ENCODE results near the gene NR6A1. TPM values are rescaled to one million over a fixed set of nuclear protein-coding genes. Genes with fewer than 3 reads are reported as not detected.
A peak's percentile ranks its signal among the peaks of the same experiment; 100 is the strongest.

Gene NR6A1
- total and polyA plus RNA-seq, 2 of the 13 experiments (the other 11 are each of a cell fraction or from before 2014, with no cell fraction given), result 28.1 to 31.5 TPM

DNA sequence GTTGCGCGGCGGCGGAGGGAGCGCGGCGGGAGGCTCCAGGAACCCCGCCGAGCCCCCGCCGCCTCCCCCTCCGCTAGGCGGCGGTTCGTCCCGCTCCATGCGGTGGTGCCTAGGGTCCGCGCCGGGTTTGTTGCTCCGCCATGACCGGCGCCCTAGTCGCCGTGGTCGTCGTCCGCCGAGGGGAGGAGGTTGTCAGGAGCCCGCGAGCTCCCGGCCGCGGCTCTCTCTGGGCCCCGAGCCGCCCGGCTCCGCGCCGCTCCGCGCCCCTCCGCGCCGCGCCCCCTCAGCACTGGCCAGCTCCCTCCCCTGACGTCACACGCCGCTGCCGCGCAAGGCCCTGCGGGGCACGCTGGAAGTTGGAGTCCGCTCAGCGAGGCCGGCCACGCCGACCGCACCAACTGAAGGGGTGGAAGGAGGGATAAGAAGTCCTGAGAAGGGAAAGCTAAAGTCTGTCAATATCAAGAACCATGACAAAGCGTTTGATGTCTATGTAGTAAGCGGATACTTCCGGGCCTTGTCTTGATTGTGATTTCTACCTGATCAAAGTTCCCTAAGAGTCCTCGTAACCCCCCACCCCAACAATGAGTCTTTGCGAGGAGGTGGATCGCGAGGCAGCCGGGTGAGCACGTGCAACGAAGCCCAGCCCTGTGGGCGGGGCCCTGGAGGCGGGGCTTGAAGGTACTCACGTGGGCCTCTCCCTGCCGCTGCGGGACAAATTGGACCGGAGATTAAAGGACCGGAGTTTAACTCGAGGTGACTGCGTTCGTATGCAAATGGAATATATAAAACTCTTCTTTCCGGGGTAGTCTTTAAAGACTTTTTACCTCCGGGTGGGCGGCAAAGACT is at the start of gene NR6A1 (continued):
- TF ChIP-seq CHD2 (IDR thresholded peaks at IDR 0.05; ENCODE audit: low read depth, low read length) (0 out of 2 replicates have a peak, but pooled peaks have one; percentile 61), SIX4 (CRISPR knock-in tag; IDR thresholded peaks at IDR 0.05) (no peak), ZNF530 (CRISPR knock-in tag; IDR thresholded peaks at IDR 0.05; ENCODE audit: low read depth) (no peak), ZNF382 (CRISPR knock-in tag; IDR thresholded peaks at IDR 0.05; ENCODE audit: borderline replicate concordance) (no peak), WIZ (CRISPR knock-in tag; IDR thresholded peaks at IDR 0.05) (no peak), MAF1 (CRISPR knock-in tag; IDR thresholded peaks at IDR 0.05; ENCODE audit: borderline replicate concordance) (no peak), POLR2AphosphoS5 (IDR thresholded peaks at IDR 0.05; ENCODE audit: low read depth, low read length) (peak; percentile 23; the same call in 1 of the 2 replicates), ZBTB7B (CRISPR knock-in tag; IDR thresholded peaks at IDR 0.05) (no peak), ZNF614 (CRISPR knock-in tag; IDR thresholded peaks at IDR 0.05; ENCODE audit: borderline replicate concordance) (no peak), FOXM1 (CRISPR knock-in tag; IDR thresholded peaks at IDR 0.05) (no peak), GTF2F1 (IDR thresholded peaks at IDR 0.05; ENCODE audit: low read length) (no peak), SMC3 (IDR thresholded peaks at IDR 0.05; ENCODE audit: low read length) (no peak), MYC (CRISPR knock-in tag; IDR thresholded peaks at IDR 0.05; ENCODE audit: borderline replicate concordance) (peak; percentile 91; the same call in 1 of the 2 replicates), ZNF235 (CRISPR knock-in tag; IDR thresholded peaks at IDR 0.05; ENCODE audit: borderline replicate concordance) (no peak)
- TF ChIP-seq, protein P1, sequence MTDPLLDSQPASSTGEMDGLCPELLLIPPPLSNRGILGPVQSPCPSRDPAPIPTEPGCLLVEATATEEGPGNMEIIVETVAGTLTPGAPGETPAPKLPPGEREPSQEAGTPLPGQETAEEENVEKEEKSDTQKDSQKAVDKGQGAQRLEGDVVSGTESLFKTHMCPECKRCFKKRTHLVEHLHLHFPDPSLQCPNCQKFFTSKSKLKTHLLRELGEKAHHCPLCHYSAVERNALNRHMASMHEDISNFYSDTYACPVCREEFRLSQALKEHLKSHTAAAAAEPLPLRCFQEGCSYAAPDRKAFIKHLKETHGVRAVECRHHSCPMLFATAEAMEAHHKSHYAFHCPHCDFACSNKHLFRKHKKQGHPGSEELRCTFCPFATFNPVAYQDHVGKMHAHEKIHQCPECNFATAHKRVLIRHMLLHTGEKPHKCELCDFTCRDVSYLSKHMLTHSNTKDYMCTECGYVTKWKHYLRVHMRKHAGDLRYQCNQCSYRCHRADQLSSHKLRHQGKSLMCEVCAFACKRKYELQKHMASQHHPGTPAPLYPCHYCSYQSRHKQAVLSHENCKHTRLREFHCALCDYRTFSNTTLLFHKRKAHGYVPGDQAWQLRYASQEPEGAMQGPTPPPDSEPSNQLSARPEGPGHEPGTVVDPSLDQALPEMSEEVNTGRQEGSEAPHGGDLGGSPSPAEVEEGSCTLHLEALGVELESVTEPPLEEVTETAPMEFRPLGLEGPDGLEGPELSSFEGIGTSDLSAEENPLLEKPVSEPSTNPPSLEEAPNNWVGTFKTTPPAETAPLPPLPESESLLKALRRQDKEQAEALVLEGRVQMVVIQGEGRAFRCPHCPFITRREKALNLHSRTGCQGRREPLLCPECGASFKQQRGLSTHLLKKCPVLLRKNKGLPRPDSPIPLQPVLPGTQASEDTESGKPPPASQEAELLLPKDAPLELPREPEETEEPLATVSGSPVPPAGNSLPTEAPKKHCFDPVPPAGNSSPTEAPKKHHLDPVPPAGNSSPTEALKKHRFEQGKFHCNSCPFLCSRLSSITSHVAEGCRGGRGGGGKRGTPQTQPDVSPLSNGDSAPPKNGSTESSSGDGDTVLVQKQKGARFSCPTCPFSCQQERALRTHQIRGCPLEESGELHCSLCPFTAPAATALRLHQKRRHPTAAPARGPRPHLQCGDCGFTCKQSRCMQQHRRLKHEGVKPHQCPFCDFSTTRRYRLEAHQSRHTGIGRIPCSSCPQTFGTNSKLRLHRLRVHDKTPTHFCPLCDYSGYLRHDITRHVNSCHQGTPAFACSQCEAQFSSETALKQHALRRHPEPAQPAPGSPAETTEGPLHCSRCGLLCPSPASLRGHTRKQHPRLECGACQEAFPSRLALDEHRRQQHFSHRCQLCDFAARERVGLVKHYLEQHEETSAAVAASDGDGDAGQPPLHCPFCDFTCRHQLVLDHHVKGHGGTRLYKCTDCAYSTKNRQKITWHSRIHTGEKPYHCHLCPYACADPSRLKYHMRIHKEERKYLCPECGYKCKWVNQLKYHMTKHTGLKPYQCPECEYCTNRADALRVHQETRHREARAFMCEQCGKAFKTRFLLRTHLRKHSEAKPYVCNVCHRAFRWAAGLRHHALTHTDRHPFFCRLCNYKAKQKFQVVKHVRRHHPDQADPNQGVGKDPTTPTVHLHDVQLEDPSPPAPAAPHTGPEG (CRISPR knock-in tag; IDR thresholded peaks at IDR 0.05), result no peak; the same call in 1 of the 2 replicates
- TF ChIP-seq, protein P2, sequence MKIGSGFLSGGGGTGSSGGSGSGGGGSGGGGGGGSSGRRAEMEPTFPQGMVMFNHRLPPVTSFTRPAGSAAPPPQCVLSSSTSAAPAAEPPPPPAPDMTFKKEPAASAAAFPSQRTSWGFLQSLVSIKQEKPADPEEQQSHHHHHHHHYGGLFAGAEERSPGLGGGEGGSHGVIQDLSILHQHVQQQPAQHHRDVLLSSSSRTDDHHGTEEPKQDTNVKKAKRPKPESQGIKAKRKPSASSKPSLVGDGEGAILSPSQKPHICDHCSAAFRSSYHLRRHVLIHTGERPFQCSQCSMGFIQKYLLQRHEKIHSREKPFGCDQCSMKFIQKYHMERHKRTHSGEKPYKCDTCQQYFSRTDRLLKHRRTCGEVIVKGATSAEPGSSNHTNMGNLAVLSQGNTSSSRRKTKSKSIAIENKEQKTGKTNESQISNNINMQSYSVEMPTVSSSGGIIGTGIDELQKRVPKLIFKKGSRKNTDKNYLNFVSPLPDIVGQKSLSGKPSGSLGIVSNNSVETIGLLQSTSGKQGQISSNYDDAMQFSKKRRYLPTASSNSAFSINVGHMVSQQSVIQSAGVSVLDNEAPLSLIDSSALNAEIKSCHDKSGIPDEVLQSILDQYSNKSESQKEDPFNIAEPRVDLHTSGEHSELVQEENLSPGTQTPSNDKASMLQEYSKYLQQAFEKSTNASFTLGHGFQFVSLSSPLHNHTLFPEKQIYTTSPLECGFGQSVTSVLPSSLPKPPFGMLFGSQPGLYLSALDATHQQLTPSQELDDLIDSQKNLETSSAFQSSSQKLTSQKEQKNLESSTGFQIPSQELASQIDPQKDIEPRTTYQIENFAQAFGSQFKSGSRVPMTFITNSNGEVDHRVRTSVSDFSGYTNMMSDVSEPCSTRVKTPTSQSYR (CRISPR knock-in tag; IDR thresholded peaks at IDR 0.05; ENCODE audit: borderline replicate concordance), result peak; percentile 36; the same call in 1 of the 2 replicates
- TF ChIP-seq, protein P3, sequence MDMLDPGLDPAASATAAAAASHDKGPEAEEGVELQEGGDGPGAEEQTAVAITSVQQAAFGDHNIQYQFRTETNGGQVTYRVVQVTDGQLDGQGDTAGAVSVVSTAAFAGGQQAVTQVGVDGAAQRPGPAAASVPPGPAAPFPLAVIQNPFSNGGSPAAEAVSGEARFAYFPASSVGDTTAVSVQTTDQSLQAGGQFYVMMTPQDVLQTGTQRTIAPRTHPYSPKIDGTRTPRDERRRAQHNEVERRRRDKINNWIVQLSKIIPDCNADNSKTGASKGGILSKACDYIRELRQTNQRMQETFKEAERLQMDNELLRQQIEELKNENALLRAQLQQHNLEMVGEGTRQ (IDR thresholded peaks at IDR 0.05; ENCODE audit: low read depth, low read length), result peak; percentile 77
- TF ChIP-seq, protein P3 (CRISPR knock-in tag; IDR thresholded peaks at IDR 0.05; ENCODE audit: borderline replicate concordance), result peak; percentile 89
